SK-N-SH (cell line): ENCODE data around the gene KCTD12. TPM values are rescaled to one million over a fixed set of nuclear protein-coding genes. Genes with fewer than 3 reads are reported as not detected.

ENCODE experiments used
- CTCF ChIA-PET: fragments of 300-600, 350-600 bp; formaldehyde crosslinking; extraction: SDS; loops from one replicate; lab custom pipeline; 2021; lab: Yijun Ruan, JAX
- POLR2A ChIA-PET: fragments of 350-600 bp; sonication (Branson Sonifier 250); formaldehyde crosslinking; extraction: SDS; loops from one replicate; lab custom pipeline; 2020; ENCODE audit warnings: antibody characterized with exemption, inconsistent platforms; lab: Yijun Ruan, JAX
- DNase-seq: peaks from one replicate; pipeline ENCODE4 v3.0.0; 2012
- H2AFZ ChIP-seq: fragments of 200-600 bp; sonication (generic); 2 replicates; pipeline ENCODE4 v1.8.1; 2016; ENCODE audit warnings: antibody characterized with exemption, mild to moderate bottlenecking, low read depth
- H3F3A ChIP-seq: fragments of 200-600 bp; sonication (generic); replicated peaks from 2 replicates; pipeline ENCODE3; 2016; ENCODE audit warnings: antibody characterized with exemption, mild to moderate bottlenecking; ENCODE audit not compliant: insufficient read depth
- H3K27ac ChIP-seq, 2 experiments: fragments of 200-500 bp in 1 of 2; fragments of 200-600 bp in 1 of 2; sonication (Bioruptor generic) in 1 of 2; sonication (generic), shearing (Covaris generic) in 1 of 2; 2 replicates each; pipeline versions ENCODE4 v1.5.1 to v1.6.1; 2014 to 2016; ENCODE audit warnings: low read depth in 2 of 2, inconsistent platforms in 1 of 2, low read length in 1 of 2, mild to moderate bottlenecking in 1 of 2, mixed read lengths in 1 of 2
- H3K27me3 ChIP-seq: fragments of 200-600 bp; sonication (generic), shearing (Covaris generic); 2 replicates; pipeline ENCODE4 v1.6.1; 2016; ENCODE audit warnings: mixed run types; ENCODE audit not compliant: insufficient read depth
- H3K36me3 ChIP-seq, 2 experiments: fragments of 200-500 bp in 1 of 2; fragments of 200-600 bp in 1 of 2; sonication (Bioruptor generic) in 1 of 2; sonication (generic) in 1 of 2; replicated peaks in 1 of 2; 2 replicates each; pipeline versions ENCODE3 to v1.5.1; 2014 to 2016; ENCODE audit warnings: low read length in 1 of 2, mild to moderate bottlenecking in 1 of 2; ENCODE audit not compliant: insufficient read depth in 2 of 2, control insufficient read depth in 1 of 2
- H3K4me1 ChIP-seq, 2 experiments: fragments of 200-500 bp in 1 of 2; fragments of 200-600 bp in 1 of 2; sonication (Bioruptor generic) in 1 of 2; sonication (generic), shearing (Covaris generic) in 1 of 2; 2 replicates each; pipeline versions ENCODE4 v1.5.1 to v1.6.1; 2014 to 2016; ENCODE audit warnings: low read depth in 1 of 2, low read length in 1 of 2, mixed run types in 1 of 2; ENCODE audit not compliant: insufficient read depth in 2 of 2, control insufficient read depth in 1 of 2
- H3K4me2 ChIP-seq: fragments of 200-600 bp; sonication (generic), shearing (Covaris generic); 2 replicates; pipeline ENCODE4 v1.6.1; 2017; ENCODE audit warnings: mixed run types
- H3K4me3 ChIP-seq, 2 experiments: fragments of 200-500 bp in 1 of 2; fragments of 200-600 bp in 1 of 2; sonication (Bioruptor generic) in 1 of 2; sonication (generic), shearing (Covaris generic) in 1 of 2; 2 replicates each; pipeline versions ENCODE4 v1.5.1 to v1.8.1; 2014 to 2016; ENCODE audit warnings: low read depth in 2 of 2, inconsistent platforms in 1 of 2, low read length in 1 of 2, mild to moderate bottlenecking in 1 of 2, mixed read lengths in 1 of 2, moderate library complexity in 1 of 2
- H3K79me2 ChIP-seq: fragments of 200-600 bp; sonication (generic); 2 replicates; pipeline ENCODE4 v1.8.1; 2017; ENCODE audit warnings: mild to moderate bottlenecking; ENCODE audit not compliant: insufficient read depth
- H3K9ac ChIP-seq: fragments of 200-600 bp; sonication (generic); 2 replicates; pipeline ENCODE4 v1.6.1; 2017; ENCODE audit warnings: mixed run types
- H3K9me2 ChIP-seq: fragments of 200-600 bp; sonication (generic); 2 replicates; pipeline ENCODE4 v1.6.1; 2017; ENCODE audit warnings: mixed run types
- H3K9me3 ChIP-seq: fragments of 200-600 bp; sonication (generic); 2 replicates; pipeline ENCODE4 v1.6.1; 2017; ENCODE audit warnings: mixed run types, mild to moderate bottlenecking, moderate library complexity
- H4K20me1 ChIP-seq: fragments of 200-600 bp; sonication (generic); 2 replicates; pipeline ENCODE4 v1.6.1; 2017; ENCODE audit warnings: mild to moderate bottlenecking, mixed run types; ENCODE audit not compliant: insufficient read depth
- CHD2 ChIP-seq: fragments of 150-350 bp; IDR thresholded peaks from 2 replicates; pipeline ENCODE4 v1.6.1; 2018; ENCODE audit warnings: low read length; ENCODE audit not compliant: partially characterized antibody
- CTCF ChIP-seq: fragments of 200-600 bp; sonication (generic); IDR thresholded peaks from 2 replicates; pipeline ENCODE4 v1.6.1; 2017; ENCODE audit warnings: antibody characterized with exemption, mild to moderate bottlenecking, moderate library complexity
- ELF1 ChIP-seq: IDR thresholded peaks from 2 replicates; pipeline ENCODE4 v1.4.0; 2012
- FOSL2 ChIP-seq: IDR thresholded peaks from 2 replicates; pipeline ENCODE4 v1.4.0; 2012; ENCODE audit warnings: low read depth, mild to moderate bottlenecking, moderate library complexity, borderline replicate concordance
- FOXJ3 ChIP-seq: sonication (generic); formaldehyde crosslinking; IDR thresholded peaks from 2 replicates; pipeline ENCODE4 v1.5.1; 2020; ENCODE audit warnings: mild to moderate bottlenecking, missing genetic modification reagents
- FOXM1 ChIP-seq: IDR thresholded peaks from 2 replicates; pipeline ENCODE4 v1.4.0; 2012; ENCODE audit warnings: low read depth, mild to moderate bottlenecking
- GABPA ChIP-seq: IDR thresholded peaks from 2 replicates; pipeline ENCODE4 v1.4.0; 2012; ENCODE audit warnings: low read depth, mild to moderate bottlenecking
- GATA2 ChIP-seq: sonication (generic); formaldehyde crosslinking; IDR thresholded peaks from 2 replicates; pipeline ENCODE4 v1.5.0; 2020; ENCODE audit warnings: mild to moderate bottlenecking, missing genetic modification reagents
- MXI1 ChIP-seq: IDR thresholded peaks from 2 replicates; pipeline ENCODE4 v1.6.1; 2012; ENCODE audit warnings: mild to moderate bottlenecking, low read depth, low read length, improper control_type of control experiment
- NRF1 ChIP-seq: IDR thresholded peaks from 2 replicates; pipeline ENCODE4 v1.6.1; 2012; ENCODE audit warnings: low read depth, mild to moderate bottlenecking, low read length
- POLR2AphosphoS5 ChIP-seq: IDR thresholded peaks from 2 replicates; pipeline ENCODE4 v1.6.1; 2012; ENCODE audit warnings: low read depth, low read length
- RCOR1 ChIP-seq: fragments of 150-350 bp; IDR thresholded peaks from 2 replicates; pipeline ENCODE4 v1.6.1; 2017; ENCODE audit warnings: antibody characterized with exemption, low read length
- RFX5 ChIP-seq: IDR thresholded peaks from 2 replicates; pipeline ENCODE4 v1.6.1; 2012; ENCODE audit warnings: mild to moderate bottlenecking, improper control_type of control experiment, low read length
- SIN3A ChIP-seq: IDR thresholded peaks from 2 replicates; pipeline ENCODE4 v1.6.1; 2012; ENCODE audit warnings: low read depth, mild to moderate bottlenecking, low read length, moderate library complexity, borderline replicate concordance
- SMC3 ChIP-seq: IDR thresholded peaks from 2 replicates; pipeline ENCODE4 v1.6.1; 2012; ENCODE audit warnings: low read depth, low read length, improper control_type of control experiment
- TCF12 ChIP-seq: IDR thresholded peaks from 2 replicates; pipeline ENCODE4 v1.4.0; 2012
- ZBTB33 ChIP-seq: IDR thresholded peaks from 2 replicates; pipeline ENCODE4 v1.4.0; 2012; ENCODE audit warnings: low read depth, borderline replicate concordance
- WGBS: methylation state at CpG from one replicate; pipeline ENCODE4 v1.1.6; 2017; ENCODE audit warnings: low lambda C conversion rate; 5-methylcytosine and 5-hydroxymethylcytosine counted together
- polyA plus RNA-seq, 3 experiments: library from polyadenylated mRNA; depleted of rRNA; stranded (reverse); fragments of >200 nt; gene quantifications; 2 replicates each; pipeline ENCODE4 v1.2.3, GENCODE V29; 2012
- TF ChIP-seq, protein P1 (sequence below): IDR thresholded peaks from 2 replicates; pipeline ENCODE4 v1.4.0; 2012; ENCODE audit warnings: low read depth

KCTD12 gene
- polyA plus RNA-seq, 1 of the 3 experiments (the other 2 are of a cell fraction): 1.0 TPM

GRCh38 chr13:76845865-76846264 is 40.3 kb downstream of the KCTD12 start (continued):
- TF ChIP-seq ZBTB33 (no peak), POLR2AphosphoS5 (no peak), MXI1 (no peak), FOSL2 (no peak), RFX5 (no peak), GABPA (no peak), TCF12 (peak; percentile 57), GATA2 (CRISPR knock-in tag) (peak; percentile 66; the same call in 1 of the 2 replicates)

- Histone ChIP-seq H4K20me1 (no peaks in the 10 kb centered on the region), H2AFZ (no peak overlapping the region), H3K36me3 (no peaks in the 10 kb centered on the region), H3K27me3 (no peaks in the 10 kb centered on the region), H3K4me1 (peaks cover 0 to 9% of the 10 kb centered on the region in 2 experiments; a peak in 2 of 4 replicates), H3K9me2 (no peaks in the 10 kb centered on the region), H3F3A (no peaks in the 10 kb centered on the region), H3K9me3 (no peaks in the 10 kb centered on the region), H3K4me3 (no peak overlapping the region), H3K27ac (peak overlapping the region in 1 of 2 experiments; percentile 79; a peak in 2 of 4 replicates), H3K4me2 (no peak overlapping the region), H3K9ac (no peak overlapping the region), H3K79me2 (no peaks in the 10 kb centered on the region)
- TF ChIP-seq MXI1 (no peak), ELF1 (no peak), FOSL2 (no peak), GABPA (no peak), CTCF (no peak), FOXM1 (no peak), SMC3 (no peak), NRF1 (no peak), RCOR1 (no peak), FOXJ3 (CRISPR knock-in tag) (no peak), SIN3A (no peak), CHD2 (no peak), TCF12 (no peak)
- TF ChIP-seq, protein P1, sequence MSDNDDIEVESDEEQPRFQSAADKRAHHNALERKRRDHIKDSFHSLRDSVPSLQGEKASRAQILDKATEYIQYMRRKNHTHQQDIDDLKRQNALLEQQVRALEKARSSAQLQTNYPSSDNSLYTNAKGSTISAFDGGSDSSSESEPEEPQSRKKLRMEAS: no peak
- ChIA-PET POLR2A (no interaction called here), CTCF (interaction anchor here (1.3 kb wide), 1 partner anchor 34 kb away, joined by 5 read pairs; no protein-coding TSS in a partner anchor)
- DNase-seq: no peak
- 91% methylated on average over 3 of the region's 3 CpGs for WGBS
These were observed 40.8 kb downstream of the KCTD12 start for GRCh38 chr13:76845367-76845766.
